ENCODE measurements around the gene VDAC2.

DNA sequence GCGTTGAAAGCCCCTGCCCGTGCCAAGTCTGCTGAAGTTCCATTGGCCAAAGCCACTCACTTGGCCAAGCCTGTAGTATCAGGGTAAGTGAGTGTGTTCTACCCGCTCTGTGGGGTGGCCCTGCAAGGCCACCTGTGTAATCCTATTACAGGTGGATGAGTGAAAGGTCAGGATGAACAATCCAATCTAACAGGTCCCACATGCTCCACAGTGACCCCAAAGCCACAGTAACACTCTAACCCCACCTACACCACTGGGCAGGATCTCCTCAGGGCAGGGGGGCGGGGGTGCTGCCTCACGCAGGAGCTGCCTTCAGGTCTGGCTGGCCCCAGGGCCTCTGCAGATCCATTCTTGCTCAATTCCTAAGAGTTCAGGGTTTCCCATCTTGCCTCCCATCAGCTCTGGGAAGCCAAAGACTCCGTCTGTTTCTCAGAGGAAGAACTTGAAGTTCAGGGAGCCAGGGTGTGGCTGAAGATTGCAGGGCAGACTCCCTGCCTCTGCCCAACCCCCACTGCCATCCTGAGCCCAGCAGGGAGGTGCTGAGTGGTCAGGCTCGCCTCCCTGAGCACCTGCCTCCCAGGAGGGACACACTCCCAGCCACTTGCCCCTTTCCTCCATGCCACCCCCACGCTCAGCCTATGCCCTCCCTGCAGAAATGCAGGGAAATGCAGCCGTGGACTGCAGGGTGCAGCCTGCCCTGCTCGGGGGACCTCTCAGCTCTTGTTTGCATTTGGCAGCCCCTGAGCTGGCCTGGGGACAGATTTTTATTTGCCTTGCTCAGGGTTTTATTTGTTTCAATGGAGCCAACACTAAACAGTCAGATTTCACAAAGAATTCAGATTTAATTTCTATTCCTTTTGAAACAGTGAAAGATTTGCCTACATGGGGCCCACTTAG is 35.0 kb downstream of the VDAC2 start:
- TF ChIP-seq, protein P1, sequence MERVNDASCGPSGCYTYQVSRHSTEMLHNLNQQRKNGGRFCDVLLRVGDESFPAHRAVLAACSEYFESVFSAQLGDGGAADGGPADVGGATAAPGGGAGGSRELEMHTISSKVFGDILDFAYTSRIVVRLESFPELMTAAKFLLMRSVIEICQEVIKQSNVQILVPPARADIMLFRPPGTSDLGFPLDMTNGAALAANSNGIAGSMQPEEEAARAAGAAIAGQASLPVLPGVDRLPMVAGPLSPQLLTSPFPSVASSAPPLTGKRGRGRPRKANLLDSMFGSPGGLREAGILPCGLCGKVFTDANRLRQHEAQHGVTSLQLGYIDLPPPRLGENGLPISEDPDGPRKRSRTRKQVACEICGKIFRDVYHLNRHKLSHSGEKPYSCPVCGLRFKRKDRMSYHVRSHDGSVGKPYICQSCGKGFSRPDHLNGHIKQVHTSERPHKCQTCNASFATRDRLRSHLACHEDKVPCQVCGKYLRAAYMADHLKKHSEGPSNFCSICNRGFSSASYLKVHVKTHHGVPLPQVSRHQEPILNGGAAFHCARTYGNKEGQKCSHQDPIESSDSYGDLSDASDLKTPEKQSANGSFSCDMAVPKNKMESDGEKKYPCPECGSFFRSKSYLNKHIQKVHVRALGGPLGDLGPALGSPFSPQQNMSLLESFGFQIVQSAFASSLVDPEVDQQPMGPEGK (CRISPR knock-in tag; IDR thresholded peaks at IDR 0.05; ENCODE audit: borderline replicate concordance): no peak
- TF ChIP-seq BACH2 (CRISPR knock-in tag; IDR thresholded peaks at IDR 0.05; ENCODE audit: borderline replicate concordance): no peak
- no peak for TF ChIP-seq PPARA (CRISPR knock-in tag; IDR thresholded peaks at IDR 0.05; ENCODE audit: borderline replicate concordance)
- TF ChIP-seq ZNF565 (CRISPR knock-in tag; conservative IDR thresholded peaks at IDR 0.05; ENCODE audit: low read depth): no peak
- TF ChIP-seq, protein P2, sequence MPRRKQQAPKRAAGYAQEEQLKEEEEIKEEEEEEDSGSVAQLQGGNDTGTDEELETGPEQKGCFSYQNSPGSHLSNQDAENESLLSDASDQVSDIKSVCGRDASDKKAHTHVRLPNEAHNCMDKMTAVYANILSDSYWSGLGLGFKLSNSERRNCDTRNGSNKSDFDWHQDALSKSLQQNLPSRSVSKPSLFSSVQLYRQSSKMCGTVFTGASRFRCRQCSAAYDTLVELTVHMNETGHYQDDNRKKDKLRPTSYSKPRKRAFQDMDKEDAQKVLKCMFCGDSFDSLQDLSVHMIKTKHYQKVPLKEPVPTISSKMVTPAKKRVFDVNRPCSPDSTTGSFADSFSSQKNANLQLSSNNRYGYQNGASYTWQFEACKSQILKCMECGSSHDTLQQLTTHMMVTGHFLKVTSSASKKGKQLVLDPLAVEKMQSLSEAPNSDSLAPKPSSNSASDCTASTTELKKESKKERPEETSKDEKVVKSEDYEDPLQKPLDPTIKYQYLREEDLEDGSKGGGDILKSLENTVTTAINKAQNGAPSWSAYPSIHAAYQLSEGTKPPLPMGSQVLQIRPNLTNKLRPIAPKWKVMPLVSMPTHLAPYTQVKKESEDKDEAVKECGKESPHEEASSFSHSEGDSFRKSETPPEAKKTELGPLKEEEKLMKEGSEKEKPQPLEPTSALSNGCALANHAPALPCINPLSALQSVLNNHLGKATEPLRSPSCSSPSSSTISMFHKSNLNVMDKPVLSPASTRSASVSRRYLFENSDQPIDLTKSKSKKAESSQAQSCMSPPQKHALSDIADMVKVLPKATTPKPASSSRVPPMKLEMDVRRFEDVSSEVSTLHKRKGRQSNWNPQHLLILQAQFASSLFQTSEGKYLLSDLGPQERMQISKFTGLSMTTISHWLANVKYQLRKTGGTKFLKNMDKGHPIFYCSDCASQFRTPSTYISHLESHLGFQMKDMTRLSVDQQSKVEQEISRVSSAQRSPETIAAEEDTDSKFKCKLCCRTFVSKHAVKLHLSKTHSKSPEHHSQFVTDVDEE (CRISPR knock-in tag; IDR thresholded peaks at IDR 0.05): no peak
- TF ChIP-seq, protein P3, sequence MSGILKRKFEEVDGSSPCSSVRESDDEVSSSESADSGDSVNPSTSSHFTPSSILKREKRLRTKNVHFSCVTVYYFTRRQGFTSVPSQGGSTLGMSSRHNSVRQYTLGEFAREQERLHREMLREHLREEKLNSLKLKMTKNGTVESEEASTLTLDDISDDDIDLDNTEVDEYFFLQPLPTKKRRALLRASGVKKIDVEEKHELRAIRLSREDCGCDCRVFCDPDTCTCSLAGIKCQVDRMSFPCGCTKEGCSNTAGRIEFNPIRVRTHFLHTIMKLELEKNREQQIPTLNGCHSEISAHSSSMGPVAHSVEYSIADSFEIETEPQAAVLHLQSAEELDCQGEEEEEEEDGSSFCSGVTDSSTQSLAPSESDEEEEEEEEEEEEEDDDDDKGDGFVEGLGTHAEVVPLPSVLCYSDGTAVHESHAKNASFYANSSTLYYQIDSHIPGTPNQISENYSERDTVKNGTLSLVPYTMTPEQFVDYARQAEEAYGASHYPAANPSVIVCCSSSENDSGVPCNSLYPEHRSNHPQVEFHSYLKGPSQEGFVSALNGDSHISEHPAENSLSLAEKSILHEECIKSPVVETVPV (CRISPR knock-in tag; IDR thresholded peaks at IDR 0.05): no peak
- no peak for TF ChIP-seq CSDC2 (CRISPR knock-in tag; IDR thresholded peaks at IDR 0.05)
- no peak for TF ChIP-seq SNAI2 (CRISPR knock-in tag; IDR thresholded peaks at IDR 0.05)
- no peak for TF ChIP-seq ARNTL (CRISPR knock-in tag; IDR thresholded peaks at IDR 0.05; ENCODE audit: borderline replicate concordance, low read depth)
- TF ChIP-seq OSR1 (CRISPR knock-in tag; IDR thresholded peaks at IDR 0.05): no peak
- TF ChIP-seq ZFP30 (CRISPR knock-in tag; IDR thresholded peaks at IDR 0.05): no peak
- TF ChIP-seq, protein P4, sequence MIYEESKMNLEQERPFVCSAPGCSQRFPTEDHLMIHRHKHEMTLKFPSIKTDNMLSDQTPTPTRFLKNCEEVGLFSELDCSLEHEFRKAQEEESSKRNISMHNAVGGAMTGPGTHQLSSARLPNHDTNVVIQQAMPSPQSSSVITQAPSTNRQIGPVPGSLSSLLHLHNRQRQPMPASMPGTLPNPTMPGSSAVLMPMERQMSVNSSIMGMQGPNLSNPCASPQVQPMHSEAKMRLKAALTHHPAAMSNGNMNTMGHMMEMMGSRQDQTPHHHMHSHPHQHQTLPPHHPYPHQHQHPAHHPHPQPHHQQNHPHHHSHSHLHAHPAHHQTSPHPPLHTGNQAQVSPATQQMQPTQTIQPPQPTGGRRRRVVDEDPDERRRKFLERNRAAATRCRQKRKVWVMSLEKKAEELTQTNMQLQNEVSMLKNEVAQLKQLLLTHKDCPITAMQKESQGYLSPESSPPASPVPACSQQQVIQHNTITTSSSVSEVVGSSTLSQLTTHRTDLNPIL (CRISPR knock-in tag; IDR thresholded peaks at IDR 0.05; ENCODE audit: low read depth): no peak
- no peak for TF ChIP-seq TOX (CRISPR knock-in tag; IDR thresholded peaks at IDR 0.05; ENCODE audit: borderline replicate concordance)
